GM19455 (cell line): ENCODE results near the gene KIF6.
"Not testable (repeated sequence)": the region's sequence is repeated elsewhere in the genome, so short reads cannot be mapped to it uniquely, and the experiment has no call there.

ENCODE experiments used
- ATAC-seq: cut with Tn5 transposase; IDR thresholded peaks from one replicate; pipeline ENCODE4 v1.9.1; 2021; ENCODE audit not compliant: unreplicated experiment

Gene KIF6

DNA sequence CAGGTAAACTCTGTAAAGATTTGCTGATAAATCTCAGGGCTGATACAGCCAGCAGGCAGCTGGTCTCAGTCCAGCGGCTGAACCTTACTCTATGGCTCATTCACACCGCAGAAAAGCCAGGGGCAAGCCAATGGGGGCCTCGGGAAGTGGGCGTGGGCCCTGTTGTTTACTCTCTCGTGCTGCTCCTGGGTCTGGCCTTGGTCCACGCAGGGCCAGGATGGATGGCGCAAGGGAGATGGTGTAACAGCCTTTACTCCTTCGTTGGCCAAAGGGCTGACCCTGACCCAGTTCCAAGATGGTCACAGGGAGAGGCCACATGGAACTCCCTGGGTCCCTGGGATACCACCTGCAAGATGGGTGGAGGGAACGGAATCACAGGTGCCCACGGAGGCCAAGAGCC, 427.1 kb downstream of the KIF6 start:
- no peak for ATAC-seq

GRCh38 chr6:39296745-39297640, 428.2 kb downstream of the KIF6 start:
- ATAC-seq: no peak

GRCh38 chr6:39295611-39296011, 429.6 kb downstream of the KIF6 start:
- ATAC-seq: no peak

- ATAC-seq: no peak
Measured at GRCh38 chr6:39294899-39295298, 430.3 kb downstream of the KIF6 start.

- ATAC-seq: no peak
Measured at GRCh38 chr6:39294133-39294532, 431.1 kb downstream of the KIF6 start.

DNA sequence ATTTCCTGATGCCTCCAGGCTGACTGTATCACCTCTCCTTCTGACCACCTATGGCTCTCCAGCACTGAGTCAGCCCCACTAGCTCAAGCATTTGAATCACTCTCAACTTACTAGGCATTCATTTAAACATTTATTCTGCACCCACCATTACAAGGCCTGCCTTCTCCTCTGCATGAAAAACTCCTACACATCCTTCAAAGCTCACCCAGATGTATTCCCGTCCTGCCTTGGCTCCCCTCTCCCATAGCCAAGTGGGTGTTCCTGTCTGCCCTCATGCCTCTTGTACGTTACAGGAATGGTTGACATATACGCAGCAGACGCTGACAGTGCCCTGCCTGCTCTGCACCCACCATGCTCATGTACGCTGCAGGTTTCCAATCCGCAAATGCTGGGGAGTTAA, 432.6 kb downstream of the KIF6 start:
- ATAC-seq: no peak

- ATAC-seq: no peak
Measured at GRCh38 chr6:39289490-39289889, 435.7 kb downstream of the KIF6 start.

DNA sequence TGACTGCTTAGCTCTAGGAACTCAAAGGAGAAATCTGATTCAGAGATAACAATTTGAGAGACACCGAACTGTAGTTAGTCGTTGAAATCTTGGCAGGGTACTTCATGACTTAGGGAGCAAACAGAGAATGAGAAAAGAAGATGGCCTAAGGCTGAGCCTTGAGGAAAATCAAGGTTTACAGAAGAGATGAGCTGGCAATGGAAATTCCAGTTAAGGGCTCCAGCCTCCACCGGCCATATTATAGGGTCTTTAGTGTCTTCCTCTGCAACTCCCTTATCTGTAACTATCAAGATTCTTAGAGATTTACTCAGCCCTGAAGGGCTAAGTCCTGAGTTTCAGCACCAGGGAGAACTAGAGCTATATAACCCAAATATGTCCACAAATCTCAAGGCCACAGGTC, 437.6 kb downstream of the KIF6 start:
- ATAC-seq: no peak

GRCh38 chr6:39286596-39286995, 438.6 kb downstream of the KIF6 start:
- not testable (repeated sequence) for ATAC-seq

DNA sequence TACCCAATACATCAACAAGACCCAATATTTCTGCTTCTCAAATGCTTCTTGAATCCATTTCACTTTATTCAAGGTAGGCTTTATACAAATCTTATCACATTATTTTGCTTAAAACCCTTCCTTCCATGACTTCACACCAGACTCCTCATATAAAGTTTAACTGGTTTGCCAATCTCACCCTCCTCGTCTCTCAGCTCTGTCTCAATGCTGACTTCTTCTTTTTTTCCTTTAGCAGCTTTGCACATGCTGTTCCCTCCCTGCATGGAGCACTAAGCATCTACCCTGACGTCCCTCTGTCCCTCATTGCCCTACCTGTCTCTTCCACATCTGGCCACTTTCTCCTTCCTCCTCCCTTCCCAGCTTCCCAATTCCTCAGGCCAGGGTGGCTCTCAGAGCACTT, 442.4 kb downstream of the KIF6 start:
- ATAC-seq: no peak

DNA sequence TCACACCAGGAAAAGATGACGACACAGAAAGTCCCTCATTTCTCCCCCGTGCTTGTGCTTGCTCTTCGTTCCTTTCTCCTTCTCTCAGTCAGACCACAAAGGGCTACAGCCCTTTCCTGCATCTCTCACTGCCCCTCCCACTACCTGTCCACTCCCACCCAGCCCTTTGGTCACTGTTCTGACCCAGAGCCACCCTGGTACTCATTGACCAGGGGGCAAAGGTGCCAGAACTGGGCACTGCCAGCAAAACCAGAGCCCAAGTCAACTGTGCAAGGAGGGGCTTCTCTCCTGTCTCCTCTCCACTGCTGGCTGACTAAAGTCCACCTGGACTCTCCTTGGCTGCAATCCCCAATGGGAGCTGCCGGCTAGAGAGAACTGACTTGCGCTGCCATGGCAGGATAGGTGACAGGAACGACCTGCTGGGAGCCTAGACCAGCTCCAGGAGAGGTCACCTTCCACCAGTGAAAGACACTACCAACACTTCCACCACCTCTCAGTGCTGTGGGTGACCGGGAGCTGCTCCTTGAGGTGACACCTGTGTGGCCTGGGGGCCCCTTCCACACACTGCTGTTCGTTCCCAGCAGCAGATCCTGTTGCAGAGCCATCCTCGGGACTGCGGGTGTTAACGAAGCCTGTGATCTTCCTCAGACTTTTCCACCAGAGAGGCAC, 443.8 kb downstream of the KIF6 start:
- no peak for ATAC-seq

DNA sequence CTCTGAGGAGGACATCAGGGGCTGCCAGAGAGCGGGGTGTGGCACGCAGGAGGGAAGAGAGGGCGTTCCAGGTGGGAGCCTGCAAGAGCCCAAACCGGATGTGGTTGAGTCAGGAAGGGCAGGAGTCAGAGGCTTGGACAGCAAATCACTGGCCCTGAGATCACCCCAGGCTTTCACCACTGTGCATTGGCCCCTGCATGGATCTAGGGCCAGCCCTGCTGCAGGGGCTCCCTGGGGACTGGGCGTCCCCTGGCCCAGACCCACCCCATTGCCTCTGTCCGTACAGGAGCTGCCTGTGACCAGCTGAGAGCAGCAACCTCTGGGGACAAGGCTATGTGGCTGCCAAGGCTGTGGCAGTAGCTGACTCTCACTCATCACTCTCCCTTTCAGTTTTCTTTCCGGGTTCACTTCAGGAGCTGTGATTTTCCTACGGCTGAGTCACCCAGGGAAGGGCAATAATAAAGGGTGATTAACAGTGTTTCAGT, 444.9 kb downstream of the KIF6 start:
- ATAC-seq: no peak
